Uterus (tissue), 4 donors: ENCODE measurements around the gene DHFR. TPM values are rescaled to one million over a fixed set of nuclear protein-coding genes. Genes with fewer than 3 reads are reported as not detected.

Experiments used
- DNase-seq, 2 donors: peaks; one replicate each; pipeline ENCODE4 v3.0.0-alpha.2; 2019 to 2020
- H3K27ac ChIP-seq, 2 donors: fragments of 200-600 bp; sonication (generic); 1 replicate in 1 of 2; 2 replicates in 1 of 2; pipeline ENCODE4 v1.5.1; 2016 to 2018
- H3K27me3 ChIP-seq, 2 donors: fragments of 200-600 bp; sonication (generic); one replicate each; pipeline ENCODE4 v1.5.1; 2018 to 2019; ENCODE audit warnings: control low read depth in 1 of 2
- H3K36me3 ChIP-seq, 2 donors: fragments of 200-600 bp; sonication (generic); one replicate each; pipeline ENCODE4 v1.5.1; 2019; ENCODE audit warnings: control low read depth in 1 of 2
- H3K4me1 ChIP-seq, 2 donors: fragments of 200-600 bp; sonication (generic); one replicate each; pipeline ENCODE4 v1.5.1; 2018 to 2019; ENCODE audit warnings: control low read depth in 1 of 2
- H3K4me3 ChIP-seq, 2 donors: fragments of 200-600 bp; sonication (generic); 1 replicate in 1 of 2; 2 replicates in 1 of 2; pipeline ENCODE4 v1.5.1; 2018 to 2019; ENCODE audit warnings: mild to moderate bottlenecking in 1 of 2
- H3K9me3 ChIP-seq, 2 donors: fragments of 200-600 bp; sonication (generic); one replicate each; pipeline ENCODE4 v1.5.1; 2019; ENCODE audit warnings: control low read depth in 1 of 2
- POLR2A ChIP-seq, 2 donors: fragments of 450-650 bp; IDR thresholded peaks; one replicate each; pipeline ENCODE4 v1.6.1; 2016; ENCODE audit warnings: antibody characterized with exemption in 2 of 2, mild to moderate bottlenecking in 1 of 2, moderate library complexity in 1 of 2
- intact Hi-C: fragments of 100-400 bp; cut with DNase I; formaldehyde crosslinking; loops from one replicate; pipeline ENCODE4 v1.15.1; 2023; ENCODE audit warnings: low total_unique reads
- total RNA-seq, 4 donors: library from RNA; depleted of rRNA in 3 of 4; stranded (reverse); fragments of >200 nt in 3 of 4; gene quantifications; one replicate each; pipeline versions ENCODE4 v1.1.0 to v1.2.4, GENCODE V29; 2014 to 2023
- TF ChIP-seq, protein P1 (sequence below), 4 experiments: fragments of 200-600 bp in 2 of 4; fragments of 450-650 bp in 2 of 4; sonication (generic) in 2 of 4; IDR thresholded peaks; one replicate each; pipeline ENCODE4 v1.5.1; 2016 to 2019; ENCODE audit warnings: antibody characterized with exemption in 4 of 4, mild to moderate bottlenecking in 2 of 4, moderate library complexity in 1 of 4
- donor health status: DM: yes; HTN: yes; CAD: no.

DHFR gene
- total RNA-seq = 10 to 100 TPM in 1 of 4 donors, 1 to 10 TPM in 3; 1.8 to 39.6 (median 4.7) TPM

DNA sequence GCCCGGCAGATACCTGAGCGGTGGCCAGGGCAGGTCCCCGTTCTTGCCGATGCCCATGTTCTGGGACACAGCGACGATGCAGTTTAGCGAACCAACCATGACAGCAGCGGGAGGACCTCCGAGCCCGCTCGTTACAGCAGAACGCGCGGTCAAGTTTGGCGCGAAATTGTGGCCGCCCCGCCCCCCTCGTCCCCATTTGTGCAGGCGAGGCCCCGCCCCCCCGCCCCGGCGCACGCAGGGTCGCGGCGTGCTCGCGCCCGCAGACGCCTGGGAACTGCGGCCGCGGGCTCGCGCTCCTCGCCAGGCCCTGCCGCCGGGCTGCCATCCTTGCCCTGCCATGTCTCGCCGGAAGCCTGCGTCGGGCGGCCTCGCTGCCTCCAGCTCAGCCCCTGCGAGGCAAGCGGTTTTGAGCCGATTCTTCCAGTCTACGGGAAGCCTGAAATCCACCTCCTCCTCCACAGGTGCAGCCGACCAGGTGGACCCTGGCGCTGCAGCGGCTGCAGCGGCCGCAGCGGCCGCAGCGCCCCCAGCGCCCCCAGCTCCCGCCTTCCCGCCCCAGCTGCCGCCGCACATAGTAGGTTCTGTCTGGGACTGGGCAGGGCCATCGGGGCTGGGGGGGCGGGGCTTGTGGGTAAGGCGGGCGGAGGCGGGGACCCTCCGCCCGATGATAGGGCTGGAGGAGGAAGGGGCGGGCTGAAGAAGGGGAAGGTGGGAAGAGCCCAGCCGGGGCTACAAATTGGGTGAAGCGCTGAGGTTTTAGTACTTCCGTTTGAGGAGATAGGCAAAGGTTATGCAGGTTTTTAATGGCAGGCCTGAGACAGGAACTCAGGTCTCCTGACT is at the start of gene DHFR, which contains the start of gene MSH3:
Gene DHFR, minus strand, starts transcription at position 593 of the 840 bp plus-strand sequence. Its CDS starts 494 bp downstream, at position 99.
Gene MSH3, plus strand, starts transcription at position 262 of the 840 bp plus-strand sequence. Its CDS starts 76 bp downstream, at position 338.
- H3K4me1 ChIP-seq = no peaks in the 10 kb centered on the region
- intact Hi-C loops = no loop called here
- peak within 1 kb of the TSS; percentile 96 to 97 for H3K27ac ChIP-seq
- TF ChIP-seq, protein P1, sequence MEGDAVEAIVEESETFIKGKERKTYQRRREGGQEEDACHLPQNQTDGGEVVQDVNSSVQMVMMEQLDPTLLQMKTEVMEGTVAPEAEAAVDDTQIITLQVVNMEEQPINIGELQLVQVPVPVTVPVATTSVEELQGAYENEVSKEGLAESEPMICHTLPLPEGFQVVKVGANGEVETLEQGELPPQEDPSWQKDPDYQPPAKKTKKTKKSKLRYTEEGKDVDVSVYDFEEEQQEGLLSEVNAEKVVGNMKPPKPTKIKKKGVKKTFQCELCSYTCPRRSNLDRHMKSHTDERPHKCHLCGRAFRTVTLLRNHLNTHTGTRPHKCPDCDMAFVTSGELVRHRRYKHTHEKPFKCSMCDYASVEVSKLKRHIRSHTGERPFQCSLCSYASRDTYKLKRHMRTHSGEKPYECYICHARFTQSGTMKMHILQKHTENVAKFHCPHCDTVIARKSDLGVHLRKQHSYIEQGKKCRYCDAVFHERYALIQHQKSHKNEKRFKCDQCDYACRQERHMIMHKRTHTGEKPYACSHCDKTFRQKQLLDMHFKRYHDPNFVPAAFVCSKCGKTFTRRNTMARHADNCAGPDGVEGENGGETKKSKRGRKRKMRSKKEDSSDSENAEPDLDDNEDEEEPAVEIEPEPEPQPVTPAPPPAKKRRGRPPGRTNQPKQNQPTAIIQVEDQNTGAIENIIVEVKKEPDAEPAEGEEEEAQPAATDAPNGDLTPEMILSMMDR (IDR thresholded peaks at IDR 0.05) = peak in 3 of 4 experiments; percentile 8 to 26 (median 21)
- TF ChIP-seq POLR2A (IDR thresholded peaks at IDR 0.05) = peak in 1 of 2 donors; percentile 56
- H3K36me3 ChIP-seq = no peaks in the 10 kb centered on the region
- no peaks in the 10 kb centered on the region for H3K9me3 ChIP-seq
- peak; percentile 82 to 85 for DNase-seq
- no peaks in the 10 kb centered on the region for H3K27me3 ChIP-seq
- peak within 1 kb of the TSS; percentile 93 to 99 for H3K4me3 ChIP-seq

DNA sequence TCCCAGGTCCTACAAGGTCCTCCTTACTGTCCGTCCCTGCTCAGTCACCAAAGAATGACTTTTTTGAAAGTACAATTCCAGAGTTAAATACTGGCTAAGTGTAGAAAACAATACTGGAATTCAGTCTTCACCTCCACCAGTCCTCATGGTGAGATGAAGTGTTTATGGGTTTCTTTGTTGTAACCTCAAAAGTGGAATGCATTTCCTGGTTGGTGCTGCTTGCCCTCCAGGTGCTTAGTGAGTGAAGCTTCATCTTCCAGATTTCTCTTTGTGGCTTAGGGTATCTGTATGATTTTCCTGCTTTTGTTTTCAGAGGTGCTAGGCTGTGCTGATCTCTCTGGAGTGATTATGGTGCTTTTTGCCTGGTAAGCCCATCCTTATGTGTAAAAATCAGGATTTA is 49.4 kb upstream of the DHFR start:
- intact Hi-C loops = no loop called here
- Histone ChIP-seq H3K27me3 (no peaks in the 10 kb centered on the region), H3K27ac (no peak overlapping the region), H3K9me3 (no peaks in the 10 kb centered on the region), H3K36me3 (no peaks in the 10 kb centered on the region), H3K4me3 (no peak overlapping the region), H3K4me1 (no peaks in the 10 kb centered on the region)
- no peak for DNase-seq
- TF ChIP-seq, protein P1 (IDR thresholded peaks at IDR 0.05) = no peak
- TF ChIP-seq POLR2A (IDR thresholded peaks at IDR 0.05) = no peak

DNA sequence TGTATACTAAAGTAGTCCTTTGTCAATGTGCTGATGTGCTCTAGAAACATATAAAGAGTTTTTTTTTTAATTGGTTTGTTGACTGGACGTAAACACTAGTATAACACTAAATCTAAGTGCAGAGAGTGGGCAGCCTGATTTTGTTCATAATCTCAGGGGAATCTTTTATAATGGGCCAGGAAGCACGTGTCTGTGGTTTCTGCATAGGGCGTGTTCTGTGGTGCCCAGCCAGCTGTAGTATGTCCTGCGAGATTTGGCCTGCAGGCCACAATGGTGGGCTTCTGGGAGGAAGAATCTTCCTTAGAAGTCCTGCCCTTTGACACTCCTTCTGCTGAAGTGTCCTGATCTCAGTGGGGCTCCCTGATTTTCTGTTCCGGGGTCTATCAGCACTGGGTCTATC is 49.0 kb upstream of the DHFR start:
- H3K36me3 ChIP-seq = no peaks in the 10 kb centered on the region
- H3K4me3 ChIP-seq = no peak overlapping the region
- H3K9me3 ChIP-seq = no peaks in the 10 kb centered on the region
- no peak for TF ChIP-seq POLR2A (IDR thresholded peaks at IDR 0.05)
- TF ChIP-seq, protein P1 (IDR thresholded peaks at IDR 0.05) = no peak
- H3K27me3 ChIP-seq = no peaks in the 10 kb centered on the region
- no peaks in the 10 kb centered on the region for H3K4me1 ChIP-seq
- intact Hi-C loops = no loop called here
- H3K27ac ChIP-seq = no peak overlapping the region
- no peak for DNase-seq

DNA sequence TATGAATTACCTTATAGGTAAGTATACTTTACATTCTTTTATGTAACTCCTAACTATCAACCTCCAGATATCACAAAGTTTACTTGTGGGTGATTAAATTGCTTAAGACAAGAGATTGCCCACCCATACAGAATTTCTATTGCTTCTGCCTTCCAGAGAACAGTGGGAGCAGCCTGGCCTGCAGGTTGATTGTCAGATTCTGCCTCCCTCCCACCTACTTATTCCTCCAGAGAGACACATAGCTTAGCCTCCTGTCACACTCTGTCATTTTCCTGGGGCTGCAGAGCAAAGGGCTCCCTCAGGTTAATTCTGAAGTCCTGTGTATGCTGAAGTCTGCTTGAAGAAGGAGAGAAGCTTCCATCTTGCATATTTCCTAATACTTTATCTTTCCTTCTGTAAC is 48.5 kb upstream of the DHFR start:
- Histone ChIP-seq H3K36me3 (no peaks in the 10 kb centered on the region), H3K9me3 (no peaks in the 10 kb centered on the region), H3K4me1 (no peaks in the 10 kb centered on the region), H3K27me3 (no peaks in the 10 kb centered on the region), H3K27ac (no peak overlapping the region), H3K4me3 (no peak overlapping the region)
- DNase-seq = no peak
- TF ChIP-seq, protein P1 (IDR thresholded peaks at IDR 0.05) = no peak
- no peak for TF ChIP-seq POLR2A (IDR thresholded peaks at IDR 0.05)
- intact Hi-C loops = no loop called here

DNA sequence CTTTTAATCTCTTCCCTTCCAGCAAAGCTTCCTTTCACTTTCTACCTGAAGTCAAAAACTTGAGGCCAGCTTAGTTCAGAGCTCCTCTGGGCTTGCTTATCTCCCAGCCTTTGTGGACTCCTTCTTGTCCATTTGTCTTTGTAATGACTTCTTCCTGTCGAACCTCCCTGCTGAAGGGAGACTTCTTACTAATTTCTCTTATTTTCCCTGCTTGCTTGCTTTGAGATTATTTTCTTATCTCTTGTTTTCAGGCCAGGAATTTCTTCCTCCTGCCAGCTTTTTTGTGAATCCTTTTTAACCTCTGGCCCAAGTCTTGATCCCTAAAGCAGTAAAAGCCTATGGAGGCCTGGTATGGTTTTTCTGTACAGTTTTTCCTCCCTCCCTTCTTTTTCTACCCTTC is 46.8 kb upstream of the DHFR start:
- H3K4me3 ChIP-seq = no peak overlapping the region
- H3K9me3 ChIP-seq = no peaks in the 10 kb centered on the region
- no peaks in the 10 kb centered on the region for H3K27me3 ChIP-seq
- intact Hi-C loops = no loop called here
- TF ChIP-seq, protein P1 (IDR thresholded peaks at IDR 0.05) = no peak
- TF ChIP-seq POLR2A (IDR thresholded peaks at IDR 0.05) = no peak
- no peak overlapping the region for H3K27ac ChIP-seq
- no peaks in the 10 kb centered on the region for H3K36me3 ChIP-seq
- no peaks in the 10 kb centered on the region for H3K4me1 ChIP-seq
- DNase-seq = no peak
